ENCODE measurements around the gene EYS.

The EYS gene

DNA sequence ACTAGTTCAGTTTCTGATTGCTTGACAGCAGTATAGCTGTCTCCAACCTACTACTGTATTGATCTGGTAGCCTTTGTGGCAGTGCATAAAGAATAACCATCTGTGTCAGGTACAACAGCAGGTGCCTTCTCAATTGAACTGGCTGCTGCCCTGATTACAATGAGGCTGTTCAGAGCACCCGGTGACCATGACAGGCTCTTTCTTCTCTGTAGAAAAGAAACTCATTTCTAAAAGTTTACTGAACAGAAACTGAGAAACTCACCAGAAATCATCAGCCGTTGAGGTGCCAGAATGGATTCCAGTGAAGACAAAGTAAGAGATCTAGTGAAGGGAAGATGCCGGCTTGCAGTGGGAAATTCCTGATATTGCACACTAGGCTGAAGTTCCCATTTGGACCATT is 1117.1 kb downstream of the EYS start:
- Histone ChIP-seq H3K18ac (ENCODE audit: low read depth in 1 of 2, low read length in 2 of 2) (no peak overlapping the region), H3K4me2 (ENCODE audit: low read length, poor library complexity, severe bottlenecking) (no peak overlapping the region), H2AFZ (ENCODE audit: low read depth, low read length) (no peak overlapping the region), H3K9ac (ENCODE audit: low read length) (no peak overlapping the region), H3K14ac (ENCODE audit: low read length in 2 of 2) (no peak overlapping the region), H2BK5ac (ENCODE audit: low read depth, low read length, poor library complexity, severe bottlenecking) (no peak overlapping the region), H3K4ac (ENCODE audit: low read depth in 1 of 2, low read length in 2 of 2) (no peak overlapping the region), H2BK120ac (ENCODE audit: low read depth, low read length) (no peak overlapping the region), H4K8ac (ENCODE audit: low read length) (no peak overlapping the region), H4K91ac (ENCODE audit: low read length) (no peak overlapping the region), H2BK15ac (ENCODE audit: low read depth, poor library complexity, severe bottlenecking) (no peak overlapping the region), H3K79me1 (replicated peaks; ENCODE audit: low read length, poor library complexity, severe bottlenecking) (no peaks in the 10 kb centered on the region), H3K4me3 (ENCODE audit: insufficient read depth in 1 of 2, low read depth in 1 of 2, low read length in 2 of 2) (no peak overlapping the region), H3K4me1 (ENCODE audit: control insufficient read depth, insufficient read depth, low read depth, low read length) (no peaks in the 10 kb centered on the region), H3K23ac (ENCODE audit: low read length in 2 of 2) (no peak overlapping the region), H3K27ac (ENCODE audit: low read length, poor library complexity, severe bottlenecking) (no peak overlapping the region), H2BK12ac (ENCODE audit: low read length in 2 of 2) (no peak overlapping the region), H3K27me3 (ENCODE audit: control insufficient read depth in 1 of 2, insufficient read depth in 1 of 2, low read length in 2 of 2) (no peaks in the 10 kb centered on the region), H2AK5ac (ENCODE audit: low read length, severe bottlenecking) (no peak overlapping the region), H3K9me3 (ENCODE audit: control insufficient read depth, low read length) (no peaks in the 10 kb centered on the region), H3K36me3 (ENCODE audit: control insufficient read depth in 1 of 2, insufficient read depth in 2 of 2, low read depth in 1 of 2, low read length in 2 of 2) (no peaks in the 10 kb centered on the region)
- no peak for DNase-seq
- 98% methylated on average over 3 of the region's 3 CpGs for WGBS

- Histone ChIP-seq H4K8ac (ENCODE audit: low read length) (no peak overlapping the region), H2BK15ac (ENCODE audit: low read depth, poor library complexity, severe bottlenecking) (no peak overlapping the region), H2AK5ac (ENCODE audit: low read length, severe bottlenecking) (no peak overlapping the region), H3K23ac (ENCODE audit: low read length in 2 of 2) (no peak overlapping the region), H3K4ac (ENCODE audit: low read depth in 1 of 2, low read length in 2 of 2) (no peak overlapping the region), H2BK12ac (ENCODE audit: low read length in 2 of 2) (no peak overlapping the region), H3K4me1 (ENCODE audit: control insufficient read depth, insufficient read depth, low read depth, low read length) (no peaks in the 10 kb centered on the region), H3K27me3 (ENCODE audit: control insufficient read depth in 1 of 2, insufficient read depth in 1 of 2, low read length in 2 of 2) (no peaks in the 10 kb centered on the region), H3K4me2 (ENCODE audit: low read length, poor library complexity, severe bottlenecking) (no peak overlapping the region), H3K9ac (ENCODE audit: low read length) (no peak overlapping the region), H3K18ac (ENCODE audit: low read depth in 1 of 2, low read length in 2 of 2) (no peak overlapping the region), H2BK5ac (ENCODE audit: low read depth, low read length, poor library complexity, severe bottlenecking) (no peak overlapping the region), H3K79me1 (replicated peaks; ENCODE audit: low read length, poor library complexity, severe bottlenecking) (no peaks in the 10 kb centered on the region), H2BK120ac (ENCODE audit: low read depth, low read length) (no peak overlapping the region), H3K14ac (ENCODE audit: low read length in 2 of 2) (no peak overlapping the region), H3K9me3 (ENCODE audit: control insufficient read depth, low read length) (no peaks in the 10 kb centered on the region), H4K91ac (ENCODE audit: low read length) (no peak overlapping the region), H3K4me3 (ENCODE audit: insufficient read depth in 1 of 2, low read depth in 1 of 2, low read length in 2 of 2) (no peak overlapping the region), H3K27ac (ENCODE audit: low read length, poor library complexity, severe bottlenecking) (no peak overlapping the region), H3K36me3 (ENCODE audit: control insufficient read depth in 1 of 2, insufficient read depth in 2 of 2, low read depth in 1 of 2, low read length in 2 of 2) (no peaks in the 10 kb centered on the region), H2AFZ (ENCODE audit: low read depth, low read length) (no peak overlapping the region)
- peak; percentile 6 for DNase-seq
- WGBS, result 71% methylated on average over 1 of the region's 1 CpG
These were observed 1126.7 kb downstream of the EYS start for GRCh38 chr6:64580346-64580745.

- no peak overlapping the region for H3K4me3 ChIP-seq (ENCODE audit: insufficient read depth in 1 of 2, low read depth in 1 of 2, low read length in 2 of 2)
- H3K27me3 ChIP-seq (ENCODE audit: control insufficient read depth in 1 of 2, insufficient read depth in 1 of 2, low read length in 2 of 2), result no peaks in the 10 kb centered on the region
- no peak overlapping the region for H3K27ac ChIP-seq (ENCODE audit: low read length, poor library complexity, severe bottlenecking)
- no peak overlapping the region for H3K23ac ChIP-seq (ENCODE audit: low read length in 2 of 2)
- no peak overlapping the region for H3K4me2 ChIP-seq (ENCODE audit: low read length, poor library complexity, severe bottlenecking)
- no peaks in the 10 kb centered on the region for H3K9me3 ChIP-seq (ENCODE audit: control insufficient read depth, low read length)
- no peak overlapping the region for H2AFZ ChIP-seq (ENCODE audit: low read depth, low read length)
- no peaks in the 10 kb centered on the region for H3K4me1 ChIP-seq (ENCODE audit: control insufficient read depth, insufficient read depth, low read depth, low read length)
- WGBS, result no CpG with 5 or more reads among the region's 1 CpG
- no peak overlapping the region for H2BK15ac ChIP-seq (ENCODE audit: low read depth, poor library complexity, severe bottlenecking)
- H4K8ac ChIP-seq (ENCODE audit: low read length), result no peak overlapping the region
- DNase-seq, result no peak
- no peaks in the 10 kb centered on the region for H3K36me3 ChIP-seq (ENCODE audit: control insufficient read depth in 1 of 2, insufficient read depth in 2 of 2, low read depth in 1 of 2, low read length in 2 of 2)
- no peak overlapping the region for H3K4ac ChIP-seq (ENCODE audit: low read depth in 1 of 2, low read length in 2 of 2)
- H4K91ac ChIP-seq (ENCODE audit: low read length), result no peak overlapping the region
- no peak overlapping the region for H3K14ac ChIP-seq (ENCODE audit: low read length in 2 of 2)
- no peak overlapping the region for H2AK5ac ChIP-seq (ENCODE audit: low read length, severe bottlenecking)
- no peak overlapping the region for H2BK12ac ChIP-seq (ENCODE audit: low read length in 2 of 2)
- H3K9ac ChIP-seq (ENCODE audit: low read length), result no peak overlapping the region
- H2BK5ac ChIP-seq (ENCODE audit: low read depth, low read length, poor library complexity, severe bottlenecking), result no peak overlapping the region
- no peak overlapping the region for H2BK120ac ChIP-seq (ENCODE audit: low read depth, low read length)
- H3K79me1 ChIP-seq (replicated peaks; ENCODE audit: low read length, poor library complexity, severe bottlenecking), result no peaks in the 10 kb centered on the region
- no peak overlapping the region for H3K18ac ChIP-seq (ENCODE audit: low read depth in 1 of 2, low read length in 2 of 2)
These were observed 1153.7 kb downstream of the EYS start for GRCh38 chr6:64553249-64553786.

DNA sequence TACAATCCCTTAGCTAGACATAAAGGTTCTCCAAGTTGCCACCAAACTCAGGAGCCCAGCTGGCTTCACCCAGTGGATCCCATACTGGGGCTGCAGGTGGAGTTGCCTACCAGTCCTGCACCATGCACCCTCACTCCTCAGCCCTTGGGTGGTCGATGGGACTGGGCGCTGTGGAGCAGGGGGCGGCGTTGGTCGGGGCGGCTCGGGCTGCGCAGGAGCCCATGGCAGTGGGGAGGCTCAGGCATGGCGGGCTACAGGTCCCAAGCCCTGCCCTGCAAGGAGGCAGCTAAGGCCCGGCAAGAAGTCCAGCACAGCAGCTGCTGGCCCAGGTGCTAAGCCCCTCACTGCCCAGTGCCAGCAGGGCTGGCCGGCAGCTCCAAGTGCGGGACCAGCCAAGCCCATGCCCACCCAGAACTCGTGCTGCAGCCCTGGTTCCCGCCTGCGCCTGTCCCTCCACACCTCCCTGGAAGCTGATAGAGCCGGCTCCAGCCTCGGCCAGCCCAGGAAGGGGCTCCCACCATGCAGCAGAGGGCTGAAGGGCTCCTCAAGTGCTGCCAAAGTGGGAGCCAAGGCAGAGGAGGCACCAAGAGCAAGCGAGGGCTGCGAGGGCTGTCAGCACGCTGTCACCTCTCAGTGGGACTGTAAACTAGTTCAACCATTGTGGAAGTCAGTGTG is 1159.3 kb downstream of the EYS start:
- Histone ChIP-seq H2BK5ac (ENCODE audit: low read depth, low read length, poor library complexity, severe bottlenecking) (no peak overlapping the region), H2BK12ac (ENCODE audit: low read length in 2 of 2) (no peak overlapping the region), H4K8ac (ENCODE audit: low read length) (no peak overlapping the region), H2BK15ac (ENCODE audit: low read depth, poor library complexity, severe bottlenecking) (no peak overlapping the region), H3K4ac (ENCODE audit: low read depth in 1 of 2, low read length in 2 of 2) (no peak overlapping the region), H2BK120ac (ENCODE audit: low read depth, low read length) (no peak overlapping the region), H3K27ac (ENCODE audit: low read length, poor library complexity, severe bottlenecking) (no peak overlapping the region), H3K27me3 (ENCODE audit: control insufficient read depth in 1 of 2, insufficient read depth in 1 of 2, low read length in 2 of 2) (no peaks in the 10 kb centered on the region), H2AK5ac (ENCODE audit: low read length, severe bottlenecking) (no peak overlapping the region), H3K36me3 (ENCODE audit: control insufficient read depth in 1 of 2, insufficient read depth in 2 of 2, low read depth in 1 of 2, low read length in 2 of 2) (peaks cover 0 to 5% of the 10 kb centered on the region in 2 experiments), H3K4me3 (ENCODE audit: insufficient read depth in 1 of 2, low read depth in 1 of 2, low read length in 2 of 2) (peak overlapping the region in 1 of 2 experiments; percentile 32), H3K18ac (ENCODE audit: low read depth in 1 of 2, low read length in 2 of 2) (peak overlapping the region in 1 of 2 experiments; percentile 0), H3K14ac (ENCODE audit: low read length in 2 of 2) (peak overlapping the region in 1 of 2 experiments; percentile 41), H3K9me3 (ENCODE audit: control insufficient read depth, low read length) (no peaks in the 10 kb centered on the region), H3K4me2 (ENCODE audit: low read length, poor library complexity, severe bottlenecking) (no peak overlapping the region), H3K9ac (ENCODE audit: low read length) (no peak overlapping the region), H3K4me1 (ENCODE audit: control insufficient read depth, insufficient read depth, low read depth, low read length) (no peaks in the 10 kb centered on the region), H3K79me1 (replicated peaks; ENCODE audit: low read length, poor library complexity, severe bottlenecking) (no peaks in the 10 kb centered on the region), H2AFZ (ENCODE audit: low read depth, low read length) (no peak overlapping the region), H3K23ac (ENCODE audit: low read length in 2 of 2) (no peak overlapping the region), H4K91ac (ENCODE audit: low read length) (peak overlapping the region; percentile 15)
- DNase-seq, result no peak
- WGBS, result 97% methylated on average over 20 of the region's 20 CpGs

Measured in mesenchymal stem cell (in vitro differentiated cells and primary cell).